H1 (cell line): ENCODE measurements around the gene NUP188. TPM values are rescaled to one million over a fixed set of nuclear protein-coding genes. Genes with fewer than 3 reads are reported as not detected.

Experiments used
- CHD7 ChIP-seq: fragments of 300-600 bp; sonication (generic); IDR thresholded peaks from 2 replicates; pipeline ENCODE4 v1.7.1; 2012; ENCODE audit warnings: low read length, moderate library complexity, mild to moderate bottlenecking, inconsistent platforms; ENCODE audit not compliant: insufficient replicate concordance
- EZH2 ChIP-seq: fragments of 200-600 bp; sonication (generic); IDR thresholded peaks from 2 replicates; pipeline ENCODE4 v1.7.1; 2012; ENCODE audit warnings: low read depth, mild to moderate bottlenecking, moderate library complexity, low read length, inconsistent platforms; ENCODE audit not compliant: severe bottlenecking
- GTF2F1 ChIP-seq: IDR thresholded peaks from 2 replicates; pipeline ENCODE4 v1.6.1; 2012; ENCODE audit warnings: low read depth, low read length, improper control_type of control experiment, borderline replicate concordance
- SIRT6 ChIP-seq: IDR thresholded peaks from one replicate; pipeline ENCODE4 v1.7.1; 2012; ENCODE audit warnings: low read length, inconsistent platforms
- SP2 ChIP-seq: IDR thresholded peaks from 2 replicates; pipeline ENCODE4 v1.6.1; 2012; ENCODE audit warnings: mild to moderate bottlenecking, low read length, inconsistent platforms
- SP4 ChIP-seq: IDR thresholded peaks from 2 replicates; pipeline ENCODE4 v1.6.1; 2012; ENCODE audit warnings: low read length, inconsistent platforms
- TAF1 ChIP-seq: IDR thresholded peaks from 2 replicates; pipeline ENCODE4 v1.6.1; 2011; ENCODE audit warnings: mild to moderate bottlenecking, low read depth, low read length
- TBP ChIP-seq: IDR thresholded peaks from 2 replicates; pipeline ENCODE4 v1.6.1; 2011; ENCODE audit warnings: low read depth, low read length, improper control_type of control experiment
- polyA plus RNA-seq, 7 experiments: library from polyadenylated mRNA; depleted of rRNA in 3 of 7; stranded (reverse) in 5 of 7; unstranded in 2 of 7; fragments of >200 nt in 5 of 7; fragments of 200-250 nt in 2 of 7; gene quantifications; 1 replicate in 5 of 7; 2 replicates in 1 of 7; 4 replicates in 1 of 7; pipeline versions ENCODE4 v1.2.1 to v1.2.3, GENCODE V29; 2011 to 2013; ENCODE audit warnings: missing spikeins in 2 of 7, mixed read lengths in 2 of 7
- total RNA-seq: library from RNA; stranded (reverse); fragmentation: NEBNext Ultra II Directional; extraction: Animal tissue kit (Norgen Biotek cat#: 25700); gene quantifications from 2 replicates; pipeline ENCODE4 v1.2.1, GENCODE V29; 2021
- TF ChIP-seq, protein P1 (sequence below), 3 experiments: IDR thresholded peaks; 1 replicate in 2 of 3; 2 replicates in 1 of 3; pipeline versions ENCODE4 v1.5.1 to v1.6.1; 2011; ENCODE audit warnings: low read length in 3 of 3, mild to moderate bottlenecking in 3 of 3, inconsistent platforms in 2 of 3, low read depth in 1 of 3, moderate library complexity in 1 of 3; ENCODE audit not compliant: insufficient read depth in 1 of 3; ENCODE audit errors: control extremely low read depth in 1 of 3

Gene NUP188
- total and polyA plus RNA-seq, 2 of the 8 experiments (the other 6 are each of a cell fraction or from before 2014, with no cell fraction given): 90.1 to 111 TPM

DNA sequence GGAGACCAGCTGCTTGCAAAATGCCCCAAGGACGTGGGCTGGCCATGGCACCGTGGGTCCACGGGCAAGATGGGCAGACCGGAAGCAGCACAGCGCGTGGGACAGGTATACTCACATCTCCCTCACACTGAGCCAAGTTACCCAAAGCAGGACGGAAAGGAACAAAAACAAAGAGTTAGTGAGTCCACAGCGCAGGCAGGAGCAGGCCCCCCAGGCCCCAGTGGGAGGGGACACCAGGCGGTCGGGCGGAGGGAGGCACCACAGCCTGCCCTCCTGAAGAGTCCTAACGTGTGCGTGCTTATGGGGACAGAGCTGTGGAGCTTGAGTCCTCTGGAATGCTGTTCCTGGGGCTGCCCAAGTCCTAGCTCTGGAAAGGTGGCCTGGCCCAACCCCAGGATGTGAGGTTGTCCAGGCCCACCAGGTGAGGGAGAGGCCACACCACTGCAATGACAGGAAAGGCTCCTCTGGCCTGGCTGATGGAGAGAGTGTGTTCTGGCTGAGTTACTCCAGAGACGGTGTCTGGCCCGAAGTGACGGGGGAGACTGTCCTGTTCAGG lies 65.5 kb downstream of the NUP188 start (continued):
- TF ChIP-seq CHD7 (no peak), TAF1 (no peak), SIRT6 (no peak), EZH2 (no peak), SP2 (no peak), GTF2F1 (no peak), TBP (no peak), SP4 (no peak)
- TF ChIP-seq, protein P1, sequence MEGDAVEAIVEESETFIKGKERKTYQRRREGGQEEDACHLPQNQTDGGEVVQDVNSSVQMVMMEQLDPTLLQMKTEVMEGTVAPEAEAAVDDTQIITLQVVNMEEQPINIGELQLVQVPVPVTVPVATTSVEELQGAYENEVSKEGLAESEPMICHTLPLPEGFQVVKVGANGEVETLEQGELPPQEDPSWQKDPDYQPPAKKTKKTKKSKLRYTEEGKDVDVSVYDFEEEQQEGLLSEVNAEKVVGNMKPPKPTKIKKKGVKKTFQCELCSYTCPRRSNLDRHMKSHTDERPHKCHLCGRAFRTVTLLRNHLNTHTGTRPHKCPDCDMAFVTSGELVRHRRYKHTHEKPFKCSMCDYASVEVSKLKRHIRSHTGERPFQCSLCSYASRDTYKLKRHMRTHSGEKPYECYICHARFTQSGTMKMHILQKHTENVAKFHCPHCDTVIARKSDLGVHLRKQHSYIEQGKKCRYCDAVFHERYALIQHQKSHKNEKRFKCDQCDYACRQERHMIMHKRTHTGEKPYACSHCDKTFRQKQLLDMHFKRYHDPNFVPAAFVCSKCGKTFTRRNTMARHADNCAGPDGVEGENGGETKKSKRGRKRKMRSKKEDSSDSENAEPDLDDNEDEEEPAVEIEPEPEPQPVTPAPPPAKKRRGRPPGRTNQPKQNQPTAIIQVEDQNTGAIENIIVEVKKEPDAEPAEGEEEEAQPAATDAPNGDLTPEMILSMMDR (IDR thresholded peaks at IDR 0.05; ENCODE audit: control extremely low read depth in 1 of 3, insufficient read depth in 1 of 3, low read depth in 1 of 3, low read length in 3 of 3): no peak
